Measurements from ENCODE around the gene PER2. TPM values are rescaled to one million over a fixed set of nuclear protein-coding genes. Genes with fewer than 3 reads are reported as not detected.
A peak's percentile ranks its signal among the peaks of the same experiment; 100 is the strongest.

PER2 gene
- total RNA-seq, 1 donor from 2014 or later, result 21.6 TPM

GRCh38 chr2:238285653-238286082 lies 2.7 kb downstream of the PER2 start:
- H3K27me3 ChIP-seq, result no peaks in the 10 kb centered on the region
- no peaks in the 10 kb centered on the region for H3K36me3 ChIP-seq
- intact Hi-C loops (cut with DNase I), result loop anchor here (2.0 to 5.0 kb wide), 2 partner anchors 43 to 117 kb away; partner anchors contain the start of gene HES6
- peak overlapping the region in 1 of 2 donors; percentile 75 for H3K4me3 ChIP-seq
- H3K27ac ChIP-seq, result peak overlapping the region; percentile 96 to 97
- no peak for TF ChIP-seq CTCF (IDR thresholded peaks at IDR 0.05)
- H3K9me3 ChIP-seq, result no peaks in the 10 kb centered on the region
- DNase-seq (ENCODE audit: low spot score in 2 of 2), result peak; percentile 65 to 95
- H3K4me1 ChIP-seq, result peaks cover 18 to 36% of the 10 kb centered on the region in 2 donors

- Histone ChIP-seq H3K36me3 (no peaks in the 10 kb centered on the region), H3K27ac (peak overlapping the region; percentile 96 to 97), H3K4me3 (peak overlapping the region in 1 of 2 donors; percentile 33), H3K9me3 (no peaks in the 10 kb centered on the region), H3K4me1 (peaks cover 18 to 36% of the 10 kb centered on the region in 2 donors), H3K27me3 (no peaks in the 10 kb centered on the region)
- intact Hi-C loops (cut with DNase I), result loop anchor here (5.0 kb wide), 1 partner anchor 43 kb away; the partner anchor contains the start of gene HES6
- DNase-seq (ENCODE audit: low spot score in 2 of 2), result no peak
- no peak for TF ChIP-seq CTCF (IDR thresholded peaks at IDR 0.05)
Observed at GRCh38 chr2:238284802-238285515, 3.5 kb downstream of the PER2 start.

- Histone ChIP-seq H3K36me3 (peaks cover 0 to 9% of the 10 kb centered on the region in 2 donors), H3K9me3 (no peaks in the 10 kb centered on the region), H3K27me3 (no peaks in the 10 kb centered on the region), H3K4me1 (peaks cover 15 to 33% of the 10 kb centered on the region in 2 donors), H3K4me3 (no peak overlapping the region), H3K27ac (no peak overlapping the region)
- DNase-seq (ENCODE audit: low spot score in 2 of 2), result no peak
- no peak for TF ChIP-seq CTCF (IDR thresholded peaks at IDR 0.05)
- intact Hi-C loops (cut with DNase I), result no loop called here
Observed at GRCh38 chr2:238282861-238283738, 5.3 kb downstream of the PER2 start.

- no peaks in the 10 kb centered on the region for H3K9me3 ChIP-seq
- intact Hi-C loops (cut with DNase I), result no loop called here
- peaks cover 10 to 27% of the 10 kb centered on the region in 2 donors for H3K4me1 ChIP-seq
- no peak overlapping the region for H3K4me3 ChIP-seq
- no peak for TF ChIP-seq CTCF (IDR thresholded peaks at IDR 0.05)
- H3K27me3 ChIP-seq, result no peaks in the 10 kb centered on the region
- peaks cover 5 to 20% of the 10 kb centered on the region in 2 donors for H3K36me3 ChIP-seq
- H3K27ac ChIP-seq, result no peak overlapping the region
- DNase-seq (ENCODE audit: low spot score in 2 of 2), result no peak
Observed at GRCh38 chr2:238281826-238282480, 6.5 kb downstream of the PER2 start.

GRCh38 chr2:238280083-238280825 lies 8.2 kb downstream of the PER2 start:
- peaks cover 20 to 37% of the 10 kb centered on the region in 2 donors for H3K36me3 ChIP-seq
- no peaks in the 10 kb centered on the region for H3K9me3 ChIP-seq
- no peak overlapping the region for H3K27ac ChIP-seq
- H3K27me3 ChIP-seq, result no peaks in the 10 kb centered on the region
- no peak for DNase-seq (ENCODE audit: low spot score in 2 of 2)
- intact Hi-C loops (cut with DNase I), result no loop called here
- H3K4me1 ChIP-seq, result peaks cover 6 to 13% of the 10 kb centered on the region in 2 donors
- no peak overlapping the region for H3K4me3 ChIP-seq
- no peak for TF ChIP-seq CTCF (IDR thresholded peaks at IDR 0.05)
